ENCODE measurements around the gene CLEC18A. TPM values are rescaled to one million over a fixed set of nuclear protein-coding genes. Genes with fewer than 3 reads are reported as not detected.

Gene CLEC18A
- total RNA-seq, 1 experiment from 2014 or later, result 1.6 TPM

GRCh38 chr16:69934751-69935150 lies 16.4 kb upstream of the CLEC18A start:
- Histone ChIP-seq H3K27ac (ENCODE audit: insufficient read length, low read depth, low read length) (no peak overlapping the region), H2BK5ac (ENCODE audit: insufficient read length, low read length) (no peak overlapping the region)
- peaks cover 15 to 66% (median 35%) of the 10 kb centered on the region in 3 experiments; a peak in 6 of 7 replicates for H3K36me3 Mint-ChIP-seq (ENCODE audit: insufficient read depth in 1 of 3, low read depth in 3 of 3)

More at GRCh38 chr16:69934751-69935150, 16.4 kb upstream of the CLEC18A start:
- Histone ChIP-seq H3K4me1 (ENCODE audit: insufficient read depth, low read length) (no peaks in the 10 kb centered on the region), H3K4me2 (ENCODE audit: insufficient read depth, insufficient read length, low read length) (no peak overlapping the region), H3K14ac (ENCODE audit: insufficient read depth, low read length) (no peak overlapping the region), H4K91ac (ENCODE audit: insufficient read length, low read depth, low read length) (no peak overlapping the region), H3T11ph (ENCODE audit: low read length) (no peak overlapping the region), H4K8ac (replicated peaks; ENCODE audit: insufficient read length, low read depth, low read length) (no peak overlapping the region), H4K20me1 (ENCODE audit: control insufficient read depth, insufficient read depth, insufficient read length) (no peaks in the 10 kb centered on the region), H3K56ac (ENCODE audit: insufficient read length, low read depth, low read length) (no peak overlapping the region), H3K79me2 (ENCODE audit: insufficient read depth, low read length) (no peaks in the 10 kb centered on the region), H3K79me1 (ENCODE audit: insufficient read depth, low read depth, low read length, poor library complexity, severe bottlenecking) (no peaks in the 10 kb centered on the region), H2BK12ac (ENCODE audit: insufficient read length, low read depth, low read length) (no peak overlapping the region), H3K27me3 (ENCODE audit: insufficient read depth, low read length) (no peaks in the 10 kb centered on the region), H3K23me2 (ENCODE audit: insufficient read length, low read depth, low read length, poor library complexity, severe bottlenecking) (no peaks in the 10 kb centered on the region), H2BK20ac (ENCODE audit: low read depth, low read length, poor library complexity, severe bottlenecking) (no peak overlapping the region), H2BK120ac (ENCODE audit: low read depth, low read length, poor library complexity, severe bottlenecking) (no peak overlapping the region), H2AK5ac (ENCODE audit: insufficient read length, low read length) (no peak overlapping the region), H3K9ac (ENCODE audit: extremely low read depth, insufficient read length, low read length) (no peak overlapping the region), H2AFZ (ENCODE audit: low read length) (no peak overlapping the region), H4K5ac (ENCODE audit: insufficient read length, low read depth, low read length) (no peak overlapping the region), H3K4ac (ENCODE audit: low read depth, low read length) (no peak overlapping the region), H3K23ac (ENCODE audit: insufficient read length, low read depth, low read length) (no peak overlapping the region), H3K18ac (ENCODE audit: insufficient read length, low read depth, low read length) (no peak overlapping the region), H2BK15ac (ENCODE audit: low read depth, low read length) (no peak overlapping the region), H3K9me3 (ENCODE audit: control insufficient read depth, low read depth, low read length) (no peaks in the 10 kb centered on the region)
- Mint-ChIP-seq H3K27me3 (ENCODE audit: low read depth) (no peaks in the 10 kb centered on the region; the same call in 1 of the 2 replicates), H3K9me3 (no peaks in the 10 kb centered on the region), H3K27ac (peak overlapping the region in 1 of 3 experiments; percentile 67; a peak in 1 of 7 replicates), H3K4me1 (peaks cover 0 to 6% of the 10 kb centered on the region in 2 experiments; a peak in 2 of 4 replicates), H3K4me3 (no peak overlapping the region)
- WGBS (ENCODE audit: extremely low coverage, insufficient read length, low lambda C conversion rate), result no CpG with 5 or more reads among the region's 17 CpGs
- TF ChIP-seq, protein P1, sequence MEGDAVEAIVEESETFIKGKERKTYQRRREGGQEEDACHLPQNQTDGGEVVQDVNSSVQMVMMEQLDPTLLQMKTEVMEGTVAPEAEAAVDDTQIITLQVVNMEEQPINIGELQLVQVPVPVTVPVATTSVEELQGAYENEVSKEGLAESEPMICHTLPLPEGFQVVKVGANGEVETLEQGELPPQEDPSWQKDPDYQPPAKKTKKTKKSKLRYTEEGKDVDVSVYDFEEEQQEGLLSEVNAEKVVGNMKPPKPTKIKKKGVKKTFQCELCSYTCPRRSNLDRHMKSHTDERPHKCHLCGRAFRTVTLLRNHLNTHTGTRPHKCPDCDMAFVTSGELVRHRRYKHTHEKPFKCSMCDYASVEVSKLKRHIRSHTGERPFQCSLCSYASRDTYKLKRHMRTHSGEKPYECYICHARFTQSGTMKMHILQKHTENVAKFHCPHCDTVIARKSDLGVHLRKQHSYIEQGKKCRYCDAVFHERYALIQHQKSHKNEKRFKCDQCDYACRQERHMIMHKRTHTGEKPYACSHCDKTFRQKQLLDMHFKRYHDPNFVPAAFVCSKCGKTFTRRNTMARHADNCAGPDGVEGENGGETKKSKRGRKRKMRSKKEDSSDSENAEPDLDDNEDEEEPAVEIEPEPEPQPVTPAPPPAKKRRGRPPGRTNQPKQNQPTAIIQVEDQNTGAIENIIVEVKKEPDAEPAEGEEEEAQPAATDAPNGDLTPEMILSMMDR (conservative IDR thresholded peaks at IDR 0.05), result no peak
- DNase-seq, result no peak
